Stimulated activated CD4-positive, alpha-beta T cell treated with anti-CD3 and anti-CD28 coated beads, Interleukin-4, amount 100 ng/mL, for 1 hour (primary cell): ENCODE results near the gene VPS13D.
"Not testable (repeated sequence)": the region's sequence is repeated elsewhere in the genome, so short reads cannot be mapped to it uniquely, and the experiment has no call there.

ENCODE experiments used
- DNase-seq: peaks from one replicate; pipeline ENCODE4 v3.0.0-alpha.2; 2020

VPS13D gene

DNA sequence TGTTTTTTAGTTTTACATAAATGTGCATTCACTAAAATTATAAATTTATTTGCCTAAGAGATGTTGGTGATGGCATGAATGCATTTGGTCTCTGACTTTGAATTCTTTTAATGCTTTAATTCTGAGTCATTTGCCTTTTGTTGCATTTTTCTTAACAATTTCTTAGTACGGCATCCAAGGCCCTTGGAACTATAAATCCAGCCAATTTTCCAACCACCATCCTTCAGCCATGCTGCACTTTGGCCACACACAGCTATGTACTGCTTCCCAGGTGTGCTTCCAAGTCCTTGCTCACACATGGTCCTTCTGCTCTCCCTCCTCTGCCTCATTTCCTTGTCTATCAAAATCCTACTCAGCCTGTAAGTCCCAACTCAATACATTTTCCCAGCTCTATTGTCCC, 227.1 kb downstream of the VPS13D start:
- DNase-seq: no peak

DNA sequence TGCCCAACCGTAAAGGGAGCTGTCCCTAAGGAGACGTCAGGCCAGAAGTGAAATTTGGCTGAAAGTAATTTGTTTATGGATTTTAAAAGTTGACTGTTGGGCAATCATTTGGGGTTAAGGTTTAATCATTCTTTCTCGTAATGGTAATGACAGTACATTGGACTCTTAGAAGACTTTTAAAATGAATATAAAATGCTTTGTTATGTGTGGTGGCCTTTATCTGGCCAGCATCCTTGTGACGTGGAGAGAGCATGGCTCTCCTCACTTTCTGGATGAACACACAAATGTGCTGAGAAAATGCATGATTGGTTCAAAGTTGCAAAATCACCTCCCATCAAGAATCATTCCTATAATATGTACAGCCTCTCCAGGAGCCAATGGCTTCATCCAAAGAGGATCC, 227.9 kb downstream of the VPS13D start:
- no peak for DNase-seq

DNA sequence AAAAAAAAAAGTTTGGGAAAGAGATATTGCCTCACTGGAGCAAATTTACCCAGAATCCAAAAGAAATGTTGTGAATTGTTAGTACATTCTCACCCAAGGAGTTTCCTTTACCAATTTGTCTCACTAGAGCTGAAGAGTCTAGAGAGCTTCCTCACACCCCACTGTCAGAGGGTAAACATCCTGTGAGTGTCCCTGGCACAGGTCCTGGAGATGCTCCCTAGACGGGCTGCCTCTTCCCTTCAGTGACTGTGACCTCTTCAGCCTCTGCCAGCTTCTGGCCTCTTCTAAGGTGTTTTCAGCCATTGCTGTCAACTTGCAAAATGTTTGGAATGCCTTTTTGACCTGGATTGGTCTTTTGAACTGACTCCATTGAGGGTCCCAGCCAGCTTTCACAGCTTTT, 228.7 kb downstream of the VPS13D start:
- no peak for DNase-seq

DNA sequence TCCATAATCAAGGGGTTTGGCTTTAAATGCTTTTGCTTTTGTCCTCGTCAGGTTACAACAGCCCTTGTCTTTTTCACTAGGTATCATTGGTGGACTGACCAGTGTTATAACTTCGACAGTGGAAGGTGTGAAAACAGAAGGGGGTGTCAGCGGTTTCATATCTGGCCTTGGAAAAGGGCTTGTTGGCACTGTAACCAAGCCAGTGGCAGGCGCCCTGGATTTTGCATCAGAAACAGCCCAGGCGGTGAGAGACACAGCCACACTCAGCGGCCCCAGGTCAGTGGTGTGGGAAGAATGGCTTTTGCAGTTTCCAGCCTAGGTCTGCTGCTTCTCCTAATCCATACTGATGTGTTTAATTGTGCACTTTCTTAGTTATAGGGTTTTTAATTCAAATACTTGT, 230.3 kb downstream of the VPS13D start:
- DNase-seq: no peak

DNA sequence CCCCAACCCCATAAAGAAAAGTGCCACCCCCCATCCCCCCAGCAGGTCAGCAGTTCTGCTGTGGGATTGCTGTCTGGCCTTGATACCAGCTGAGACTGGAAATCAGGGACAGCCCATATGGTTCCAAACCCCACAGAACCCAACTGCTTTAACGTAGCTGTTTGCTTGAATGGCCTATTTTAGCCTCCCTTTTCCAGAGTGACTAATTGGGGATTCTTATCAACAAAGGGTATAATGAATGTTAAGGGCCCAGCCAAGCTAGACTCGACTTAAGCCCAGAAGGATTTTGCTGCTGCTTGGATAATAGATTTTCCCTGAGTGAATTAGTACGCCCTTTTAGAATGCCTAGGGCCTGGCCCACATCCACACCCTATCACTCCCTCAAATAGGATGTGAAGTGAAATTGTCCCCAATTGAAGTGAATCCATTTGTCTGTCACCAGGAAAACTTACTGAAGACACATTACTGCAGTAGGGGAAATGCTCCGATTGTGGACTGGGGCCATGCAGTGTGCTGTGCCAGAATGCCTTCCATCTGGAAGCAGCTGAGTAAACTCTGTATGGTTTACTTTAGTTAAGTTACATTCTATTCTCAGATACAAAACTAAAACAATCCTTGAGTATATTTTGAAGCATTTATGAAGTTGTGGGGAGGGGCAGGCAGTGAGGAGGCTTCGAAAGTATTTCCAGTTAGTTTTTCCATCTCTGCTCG, 231.2 kb downstream of the VPS13D start:
- DNase-seq: no peak

DNA sequence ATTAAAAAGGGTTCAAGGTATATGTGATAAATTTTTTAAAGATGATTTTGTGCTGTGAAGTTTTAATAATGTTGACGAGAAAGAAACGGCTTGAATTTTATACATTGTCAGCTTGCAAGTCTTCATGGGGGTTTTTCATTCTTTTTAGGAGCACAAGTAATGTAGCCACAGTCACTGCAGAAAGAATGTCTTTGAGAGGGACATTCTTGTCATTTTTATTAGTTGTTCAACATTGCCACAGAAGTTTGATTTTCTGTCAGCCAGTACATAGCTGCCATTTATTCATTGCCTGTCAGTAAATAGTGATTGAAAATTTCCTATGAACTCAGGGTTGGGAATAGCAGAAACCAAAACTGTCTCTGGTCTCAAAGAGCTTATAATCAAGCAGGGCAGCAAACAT, 231.9 kb downstream of the VPS13D start:
- no peak for DNase-seq

DNA sequence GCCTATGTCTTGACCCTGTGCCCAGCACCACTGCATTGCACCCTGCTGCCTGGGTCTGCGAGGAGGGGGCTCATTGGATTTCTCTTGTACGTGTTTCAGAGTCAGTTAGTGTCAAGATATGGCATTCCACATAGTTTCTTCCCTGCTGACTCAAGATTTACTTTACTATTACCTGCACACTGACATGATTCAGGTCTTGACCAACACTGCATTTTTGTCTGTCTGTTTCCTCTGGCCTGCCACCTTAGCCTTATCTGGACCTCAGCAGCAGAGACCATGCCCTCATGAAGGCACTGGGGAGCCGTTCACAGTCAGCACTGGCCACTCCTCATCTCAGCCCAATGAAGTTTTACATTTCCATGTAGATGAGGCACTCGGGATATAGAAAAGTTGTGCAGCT, 232.8 kb downstream of the VPS13D start:
- DNase-seq: no peak

DNA sequence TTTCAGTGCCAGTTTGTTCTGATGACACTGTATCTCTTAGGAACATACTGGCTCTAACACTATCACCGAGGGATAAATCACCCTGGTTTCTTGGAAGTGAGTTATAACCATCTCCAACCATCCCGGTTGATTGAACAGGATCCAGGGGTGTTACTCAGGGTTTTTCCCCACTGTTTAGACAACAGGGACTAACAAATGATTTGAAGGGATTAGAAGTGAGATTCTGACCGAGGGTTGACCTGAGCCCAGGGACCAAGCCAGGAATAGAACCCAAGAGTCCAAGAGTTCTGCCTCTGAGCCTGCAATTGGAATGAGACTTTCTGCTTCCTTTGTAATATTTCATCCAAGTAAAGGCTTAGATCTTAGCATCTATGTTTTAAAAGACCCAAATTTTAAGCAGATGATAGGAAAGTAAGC, 234.2 kb downstream of the VPS13D start:
- DNase-seq: no peak

DNA sequence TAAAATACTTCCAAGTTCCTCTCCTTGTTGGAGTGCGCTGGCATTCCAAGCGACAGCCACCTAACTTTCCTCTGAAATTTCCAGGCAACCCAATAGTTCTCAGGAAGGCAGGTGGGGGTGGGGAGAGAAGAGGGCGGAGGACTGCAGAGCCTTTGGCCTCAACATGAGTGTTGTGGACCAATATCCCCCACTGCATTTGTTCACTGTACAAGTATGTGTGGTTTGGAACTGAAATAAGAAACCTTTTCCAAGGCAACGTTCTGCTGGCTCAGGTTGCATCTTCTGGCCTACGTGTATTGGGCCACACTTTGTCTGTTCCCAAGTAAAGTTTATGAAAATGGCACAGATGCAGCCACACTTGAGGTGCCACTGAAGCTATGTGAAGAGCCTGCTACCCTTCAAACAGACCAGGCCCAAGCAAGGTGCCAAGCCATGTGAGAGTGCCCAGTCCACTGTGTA, 234.8 kb downstream of the VPS13D start:
- no peak for DNase-seq

DNA sequence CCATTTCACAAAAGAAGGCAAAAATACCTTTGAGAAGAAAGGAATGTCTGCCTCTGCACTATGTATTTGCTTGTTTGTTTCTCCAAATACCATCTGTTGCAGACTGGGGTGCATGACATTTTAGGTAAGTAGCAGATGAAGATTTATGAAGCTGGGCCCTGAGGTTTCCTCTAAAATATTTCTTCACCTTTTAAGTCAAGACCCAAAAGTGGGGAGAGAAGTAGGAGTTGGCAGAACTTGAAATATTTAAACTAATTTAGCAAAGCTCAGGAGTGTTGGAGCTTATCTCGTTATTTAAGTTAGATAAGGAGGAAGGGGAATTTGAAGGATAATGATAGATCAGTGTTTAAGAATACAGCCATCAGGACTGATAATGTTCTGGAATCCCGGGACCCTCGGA, 235.3 kb downstream of the VPS13D start:
- no peak for DNase-seq

DNA sequence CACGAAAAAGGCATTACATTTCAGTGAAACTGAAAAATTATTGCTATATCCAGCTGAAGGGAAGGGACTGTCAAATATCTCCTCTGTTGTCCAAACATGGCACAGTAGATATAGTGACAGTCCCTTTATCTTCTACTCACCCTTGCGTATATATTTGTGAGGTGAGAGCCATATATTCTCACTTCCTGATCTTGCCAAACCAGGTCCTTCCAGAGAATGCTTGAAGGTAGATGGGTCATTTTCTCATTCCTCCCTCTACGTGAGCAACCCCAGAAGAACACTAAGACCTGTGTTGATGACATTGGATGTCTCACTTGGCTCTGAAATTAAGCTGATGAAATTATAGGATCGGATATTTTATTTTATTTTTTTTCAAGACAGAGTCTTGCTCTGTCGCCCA, 237.0 kb downstream of the VPS13D start:
- no peak for DNase-seq

DNA sequence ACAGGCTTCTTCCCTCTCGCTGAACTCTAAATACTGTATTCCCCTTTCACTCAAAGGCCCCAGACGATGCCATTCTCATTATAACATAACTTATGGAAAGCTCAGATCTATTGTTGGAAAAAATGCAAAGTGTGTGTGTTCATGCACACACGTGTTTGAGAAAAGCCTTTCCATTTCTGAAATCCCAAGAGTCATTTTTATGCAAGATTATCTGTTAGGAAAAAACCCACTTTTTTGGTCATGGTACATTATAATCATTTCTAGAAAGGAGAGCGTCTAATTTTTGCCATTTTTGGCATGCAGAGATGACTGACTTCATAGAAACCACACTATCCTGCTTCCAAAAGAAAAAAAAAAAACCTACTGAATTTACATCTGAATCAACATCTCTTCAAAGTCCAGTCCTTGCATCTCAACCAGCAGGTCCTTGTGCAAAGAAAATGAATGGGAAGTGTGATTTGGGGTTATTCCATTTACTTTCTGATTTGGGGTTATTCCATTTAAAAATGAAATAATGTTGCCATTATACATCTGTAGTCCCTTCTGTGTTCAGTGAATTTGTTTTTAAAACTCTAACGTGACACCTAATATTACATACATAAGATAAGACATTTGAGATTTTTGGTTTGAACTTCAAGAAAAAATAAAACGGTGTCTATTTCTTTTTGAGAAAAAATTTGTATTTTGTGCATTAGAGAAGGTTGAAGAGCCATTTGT, 237.9 kb downstream of the VPS13D start:
- DNase-seq: no peak

DNA sequence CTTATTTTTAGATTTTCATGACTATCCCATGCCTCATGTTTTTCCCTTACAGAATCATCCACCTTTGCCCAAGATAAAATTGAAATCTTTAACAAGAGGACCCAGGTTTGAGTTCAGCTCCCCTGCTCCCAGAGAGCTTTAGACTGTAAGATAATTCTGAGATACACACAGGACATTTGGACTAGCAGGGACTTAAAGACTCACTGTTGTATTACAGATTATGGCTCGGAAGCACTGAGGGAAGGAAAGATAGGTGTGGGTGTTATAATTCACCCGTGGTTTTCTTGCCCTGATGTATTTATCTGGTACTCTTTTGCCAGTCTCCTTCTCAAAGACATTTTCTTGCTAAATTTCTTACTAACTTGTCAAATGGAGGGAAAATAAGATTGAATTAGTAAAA, 238.5 kb downstream of the VPS13D start:
- no peak for DNase-seq

DNA sequence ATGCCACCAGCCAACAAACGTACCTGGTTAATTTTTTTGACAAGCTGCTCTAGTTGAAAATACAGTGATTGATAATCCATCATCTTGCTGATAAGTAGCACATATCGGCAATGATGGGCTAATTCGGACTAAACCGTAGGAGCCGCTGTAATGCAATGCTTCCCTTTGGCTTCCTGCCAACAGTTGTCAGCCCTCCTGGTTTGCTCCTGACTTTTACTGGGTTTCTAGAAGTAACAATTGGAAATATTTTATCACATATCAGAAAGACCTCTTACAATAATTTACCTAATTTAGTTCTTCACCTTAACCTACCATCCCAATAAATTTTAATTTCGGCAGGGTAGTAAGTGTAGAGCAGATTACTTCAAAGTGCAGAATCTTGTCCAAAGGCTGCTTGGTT, 239.7 kb downstream of the VPS13D start:
- DNase-seq: no peak

DNA sequence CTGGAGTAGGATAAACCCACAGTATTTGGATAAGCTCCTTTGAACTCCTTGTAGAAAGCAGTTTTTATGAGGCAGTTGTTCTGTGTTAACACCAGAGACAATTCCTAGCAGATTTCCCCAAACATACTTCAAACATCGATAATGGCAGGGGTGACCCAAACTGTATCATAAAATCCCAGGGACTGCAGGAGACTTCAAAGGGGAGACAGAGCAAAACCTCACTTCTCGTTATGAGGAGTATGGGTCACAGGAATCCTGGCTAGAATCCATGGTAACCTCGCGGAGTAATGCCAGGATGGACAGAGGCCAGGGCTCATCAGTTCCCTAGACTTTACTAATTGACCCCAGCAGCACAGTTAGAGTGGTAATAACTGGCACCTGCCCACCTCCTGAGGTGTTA, 240.2 kb downstream of the VPS13D start:
- DNase-seq: no peak

DNA sequence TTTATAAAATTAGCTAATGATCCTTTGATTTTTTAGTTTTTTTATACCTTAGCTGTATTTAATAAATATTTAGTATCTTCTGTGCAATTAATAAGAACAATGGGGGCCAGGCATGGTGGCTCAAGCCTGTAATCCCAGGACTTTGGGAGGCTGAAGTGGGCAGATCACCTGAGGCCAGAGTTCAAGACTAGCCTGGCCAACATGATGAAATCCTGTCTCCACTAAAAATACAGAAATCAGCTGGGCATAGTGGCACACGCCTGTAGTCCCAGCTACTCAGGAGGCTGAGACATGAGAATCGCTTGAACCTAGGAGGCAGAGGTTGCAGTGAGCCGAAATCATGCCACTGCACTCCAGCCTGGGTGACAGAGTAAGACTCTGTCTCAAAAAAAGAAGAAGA, 241.1 kb downstream of the VPS13D start:
- not testable (repeated sequence) for DNase-seq

DNA sequence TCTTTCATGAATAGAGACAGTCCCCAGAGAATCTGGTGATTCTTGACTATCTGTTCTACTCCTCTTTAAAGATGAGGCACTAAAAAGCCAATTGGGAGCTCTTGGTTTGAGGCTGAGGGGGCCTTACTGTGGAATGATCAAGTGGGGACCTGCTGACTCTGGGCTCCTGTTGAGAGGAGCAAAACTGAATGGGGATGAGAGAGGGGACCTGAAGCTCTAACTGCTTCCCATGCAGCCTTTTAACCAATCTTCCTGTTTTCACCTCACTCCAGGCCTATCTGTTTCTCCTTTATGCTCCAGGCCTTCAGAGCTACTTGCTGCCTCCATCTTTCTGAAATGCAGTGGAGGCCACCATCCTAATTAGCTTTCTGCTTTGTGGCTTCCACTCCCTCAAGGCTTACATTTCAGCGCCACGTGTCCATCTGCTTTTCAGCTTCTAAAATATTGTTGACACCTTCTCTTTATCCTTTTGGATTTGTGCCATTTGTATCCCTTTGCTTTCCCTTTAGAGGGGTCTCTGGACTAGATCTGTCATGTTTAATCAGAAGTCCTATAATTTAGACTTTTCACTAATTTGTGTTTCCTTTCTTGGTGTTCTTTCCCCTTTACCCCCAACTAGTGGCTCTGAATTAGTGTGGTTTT, 242.4 kb downstream of the VPS13D start:
- no peak for DNase-seq

DNA sequence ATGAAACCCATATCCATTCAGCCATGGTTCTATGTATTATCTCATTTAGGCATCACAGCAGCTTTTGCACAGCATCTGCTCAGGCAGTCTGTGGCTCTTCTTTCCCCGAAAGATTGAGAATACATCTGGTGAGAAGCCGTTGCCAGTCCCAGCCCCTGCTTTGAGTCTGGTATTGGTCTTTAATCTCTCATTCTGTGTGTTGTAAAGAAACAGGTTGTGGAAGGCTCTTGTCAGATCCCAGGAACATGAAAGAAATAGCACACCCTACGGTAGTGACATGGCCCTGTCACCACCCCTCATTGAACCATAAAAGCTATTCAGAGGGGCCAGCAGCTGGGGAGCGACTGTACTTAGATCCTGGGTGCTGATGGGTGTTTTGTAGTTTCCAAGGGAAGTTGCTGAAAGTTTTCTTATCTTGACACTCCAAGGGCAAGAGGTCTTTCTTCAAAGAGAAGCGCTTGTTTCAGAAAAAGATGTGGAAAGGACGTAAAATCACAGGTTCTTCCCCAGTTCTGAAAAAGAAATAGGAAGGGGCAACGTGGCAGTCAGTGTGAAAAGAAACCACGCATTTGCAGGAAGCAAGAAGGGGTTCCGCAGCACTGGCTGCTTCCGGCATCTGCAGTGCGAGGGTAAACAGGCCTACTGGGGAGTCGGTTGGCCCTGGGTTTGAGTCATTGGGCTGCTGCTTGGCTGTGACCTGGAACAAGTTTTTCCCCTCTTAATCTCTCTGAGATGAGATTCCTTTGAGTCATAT, 243.1 kb downstream of the VPS13D start:
- DNase-seq: peak; percentile 75

DNA sequence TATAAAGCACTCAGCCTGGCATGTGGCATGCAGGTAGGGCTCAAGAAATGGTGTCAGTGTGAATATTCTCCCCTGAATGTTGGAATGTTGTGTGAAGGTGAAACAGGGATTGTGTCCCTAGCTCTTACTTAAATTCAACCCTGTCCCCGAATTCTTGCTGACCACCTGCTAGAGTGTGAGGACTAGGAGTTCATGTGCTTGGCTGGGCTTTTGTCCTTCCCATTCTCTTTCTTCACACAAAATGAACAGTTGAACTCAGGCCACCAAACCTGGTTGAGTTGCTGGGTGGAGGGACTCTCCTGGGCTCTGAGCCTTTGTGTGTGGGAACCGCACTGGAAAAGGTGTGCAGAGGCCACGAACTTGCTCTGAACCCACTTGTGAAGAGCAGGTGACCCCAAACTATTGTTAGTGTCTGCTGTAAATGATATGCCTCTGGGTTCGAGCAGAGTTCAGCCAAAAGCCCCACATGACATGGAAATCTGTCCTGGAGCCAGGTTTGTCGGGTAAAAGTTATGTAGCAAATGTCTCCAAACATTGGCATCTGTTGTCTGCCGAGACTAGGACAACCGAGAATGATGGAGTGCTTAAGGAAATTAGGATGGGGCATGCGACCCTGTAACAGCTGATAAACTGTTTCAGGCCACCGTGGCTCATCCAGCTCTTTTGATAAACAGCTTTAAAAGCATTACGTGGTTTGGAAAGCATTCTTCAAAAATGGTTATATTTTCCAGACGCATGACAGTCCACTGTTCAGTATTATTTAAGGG, 243.9 kb downstream of the VPS13D start:
- DNase-seq: no peak

DNA sequence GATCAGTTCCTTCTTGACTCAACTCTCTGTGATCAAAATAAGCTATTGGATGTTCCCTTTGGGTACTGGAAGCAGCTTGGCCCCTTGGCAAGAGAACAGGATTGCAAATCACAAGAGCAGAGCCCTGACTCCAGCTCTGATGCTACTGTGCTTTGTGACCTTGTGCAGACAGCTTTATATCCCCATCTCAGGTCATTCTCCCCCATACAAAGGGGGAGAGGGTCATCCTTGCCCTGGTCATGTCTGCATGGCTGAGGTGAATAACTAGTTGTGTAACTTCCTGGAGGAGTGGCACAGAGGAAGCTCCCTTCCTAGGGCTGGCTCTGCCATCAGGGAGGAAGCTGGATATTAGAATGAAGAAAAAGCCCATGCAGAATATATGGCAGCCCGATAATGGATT, 245.3 kb downstream of the VPS13D start:
- no peak for DNase-seq

DNA sequence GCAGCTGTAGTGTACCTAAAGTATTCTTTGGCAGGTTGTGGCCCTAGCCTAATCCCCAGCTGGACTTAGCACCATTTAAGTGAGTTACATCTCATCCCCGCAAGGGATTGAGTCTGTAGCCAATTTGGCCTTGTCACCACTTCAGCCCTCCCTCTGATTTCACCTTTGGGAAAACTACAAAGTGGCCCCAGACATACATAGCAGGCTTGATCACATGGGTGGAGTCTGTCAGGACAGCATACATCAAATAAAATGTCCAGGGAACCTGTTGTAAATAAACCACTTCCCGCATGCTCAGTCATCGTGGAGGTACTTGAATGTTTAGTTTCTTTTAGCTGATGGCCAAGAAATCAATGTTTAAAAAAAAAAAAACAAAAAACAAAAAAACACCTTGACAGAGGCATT, 245.7 kb downstream of the VPS13D start:
- DNase-seq: no peak

DNA sequence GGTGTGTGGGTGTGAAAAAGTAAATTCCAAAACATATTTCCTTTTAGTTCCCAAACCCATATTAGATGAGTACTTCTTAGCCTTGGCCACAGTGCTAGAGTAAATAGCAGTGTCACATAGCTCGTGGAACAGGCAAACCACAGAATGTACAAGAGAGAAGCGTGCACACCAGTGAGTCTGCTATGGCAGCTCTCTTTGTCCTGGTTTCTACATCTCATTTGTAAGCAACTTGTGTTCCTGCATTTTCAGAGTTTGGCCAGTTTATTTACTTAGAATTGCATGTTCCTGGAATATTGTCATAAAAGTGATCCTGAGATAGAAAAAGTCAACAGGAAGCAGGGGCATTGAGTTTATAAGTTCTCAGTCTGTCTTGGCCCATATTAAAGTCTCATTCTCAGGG, 246.1 kb downstream of the VPS13D start:
- DNase-seq: no peak

DNA sequence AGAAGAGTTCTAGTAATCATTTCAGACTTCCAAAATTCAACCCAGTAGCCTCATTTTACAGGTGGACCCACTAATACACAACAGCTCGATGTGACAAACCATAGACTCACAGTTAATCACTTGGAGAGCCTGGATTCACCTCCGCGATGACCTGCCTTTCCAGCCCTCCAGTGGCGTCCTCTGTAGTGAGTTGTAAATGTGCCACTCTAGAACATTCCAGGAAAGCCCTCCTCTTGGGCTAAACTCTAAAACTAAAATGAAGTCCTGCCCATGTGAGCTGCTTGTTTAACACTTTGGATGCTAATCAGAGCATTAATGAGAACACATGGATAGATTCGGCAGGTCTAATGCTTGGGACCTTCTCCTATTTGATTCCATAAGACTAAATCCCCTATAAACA, 247.5 kb downstream of the VPS13D start:
- no peak for DNase-seq
